ENCODE measurements around the gene TBC1D10A.

Gene TBC1D10A

DNA sequence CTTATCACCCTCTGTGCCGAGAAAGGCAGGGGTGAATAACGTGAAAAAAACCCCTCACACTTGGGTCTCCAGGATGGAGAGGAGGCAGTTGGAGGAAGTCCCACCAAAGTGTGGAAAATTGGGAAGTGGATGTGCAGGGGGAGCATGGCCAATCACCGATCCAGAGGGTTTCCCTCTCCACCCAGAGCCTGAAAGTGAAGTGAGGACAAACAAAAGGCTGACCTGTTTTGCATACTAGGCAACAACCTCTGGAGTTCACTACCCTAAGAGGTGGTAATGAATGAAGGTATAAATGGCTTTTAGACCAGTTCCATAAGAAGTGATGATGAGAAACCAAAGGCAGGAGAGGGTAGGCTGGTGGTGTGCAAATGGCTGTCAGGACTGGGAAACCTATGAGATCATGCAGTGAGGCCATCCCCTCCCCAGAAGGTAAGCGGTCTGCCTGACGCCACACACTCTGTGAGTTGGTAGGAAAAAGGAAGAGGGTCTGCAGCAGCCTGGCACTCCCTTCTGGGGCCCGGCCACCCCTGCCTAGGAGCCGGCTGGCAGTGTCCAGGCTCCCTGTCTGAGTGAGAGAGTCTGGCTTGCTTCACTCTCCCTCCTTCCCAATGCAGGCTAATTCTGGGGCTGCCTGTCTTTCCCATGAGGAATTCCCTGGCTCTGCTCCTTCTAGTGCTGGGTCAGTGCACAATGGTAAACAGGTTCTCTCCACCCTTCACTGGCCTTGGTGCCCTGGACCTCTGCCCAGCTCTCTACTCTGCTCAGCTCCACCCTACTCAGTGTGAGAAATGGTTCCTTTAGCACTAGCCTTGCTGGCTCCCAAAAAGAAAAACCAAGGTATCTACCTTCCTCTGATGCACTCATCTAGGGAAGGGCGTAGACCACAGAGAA is 15.6 kb downstream of the TBC1D10A start:
- Histone ChIP-seq H3K4me1 (ENCODE audit: insufficient read depth, poor library complexity, severe bottlenecking) (peaks cover 37% of the 10 kb centered on the region), H3K36me3 (ENCODE audit: low read depth) (no peaks in the 10 kb centered on the region), H3K9me3 (ENCODE audit: severe bottlenecking) (no peaks in the 10 kb centered on the region), H3K27ac (ENCODE audit: poor library complexity, severe bottlenecking) (peak overlapping the region; percentile 44), H3K4me3 (ENCODE audit: severe bottlenecking) (no peak overlapping the region), H3K27me3 (ENCODE audit: insufficient read depth, poor library complexity, severe bottlenecking) (no peaks in the 10 kb centered on the region)
- no peak for DNase-seq (ENCODE audit: low spot score)
- peak; percentile 25 for ATAC-seq (ENCODE audit: low read depth)
- TF ChIP-seq, protein P1, sequence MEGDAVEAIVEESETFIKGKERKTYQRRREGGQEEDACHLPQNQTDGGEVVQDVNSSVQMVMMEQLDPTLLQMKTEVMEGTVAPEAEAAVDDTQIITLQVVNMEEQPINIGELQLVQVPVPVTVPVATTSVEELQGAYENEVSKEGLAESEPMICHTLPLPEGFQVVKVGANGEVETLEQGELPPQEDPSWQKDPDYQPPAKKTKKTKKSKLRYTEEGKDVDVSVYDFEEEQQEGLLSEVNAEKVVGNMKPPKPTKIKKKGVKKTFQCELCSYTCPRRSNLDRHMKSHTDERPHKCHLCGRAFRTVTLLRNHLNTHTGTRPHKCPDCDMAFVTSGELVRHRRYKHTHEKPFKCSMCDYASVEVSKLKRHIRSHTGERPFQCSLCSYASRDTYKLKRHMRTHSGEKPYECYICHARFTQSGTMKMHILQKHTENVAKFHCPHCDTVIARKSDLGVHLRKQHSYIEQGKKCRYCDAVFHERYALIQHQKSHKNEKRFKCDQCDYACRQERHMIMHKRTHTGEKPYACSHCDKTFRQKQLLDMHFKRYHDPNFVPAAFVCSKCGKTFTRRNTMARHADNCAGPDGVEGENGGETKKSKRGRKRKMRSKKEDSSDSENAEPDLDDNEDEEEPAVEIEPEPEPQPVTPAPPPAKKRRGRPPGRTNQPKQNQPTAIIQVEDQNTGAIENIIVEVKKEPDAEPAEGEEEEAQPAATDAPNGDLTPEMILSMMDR (IDR thresholded peaks at IDR 0.05; ENCODE audit: poor library complexity, severe bottlenecking): no peak

DNA sequence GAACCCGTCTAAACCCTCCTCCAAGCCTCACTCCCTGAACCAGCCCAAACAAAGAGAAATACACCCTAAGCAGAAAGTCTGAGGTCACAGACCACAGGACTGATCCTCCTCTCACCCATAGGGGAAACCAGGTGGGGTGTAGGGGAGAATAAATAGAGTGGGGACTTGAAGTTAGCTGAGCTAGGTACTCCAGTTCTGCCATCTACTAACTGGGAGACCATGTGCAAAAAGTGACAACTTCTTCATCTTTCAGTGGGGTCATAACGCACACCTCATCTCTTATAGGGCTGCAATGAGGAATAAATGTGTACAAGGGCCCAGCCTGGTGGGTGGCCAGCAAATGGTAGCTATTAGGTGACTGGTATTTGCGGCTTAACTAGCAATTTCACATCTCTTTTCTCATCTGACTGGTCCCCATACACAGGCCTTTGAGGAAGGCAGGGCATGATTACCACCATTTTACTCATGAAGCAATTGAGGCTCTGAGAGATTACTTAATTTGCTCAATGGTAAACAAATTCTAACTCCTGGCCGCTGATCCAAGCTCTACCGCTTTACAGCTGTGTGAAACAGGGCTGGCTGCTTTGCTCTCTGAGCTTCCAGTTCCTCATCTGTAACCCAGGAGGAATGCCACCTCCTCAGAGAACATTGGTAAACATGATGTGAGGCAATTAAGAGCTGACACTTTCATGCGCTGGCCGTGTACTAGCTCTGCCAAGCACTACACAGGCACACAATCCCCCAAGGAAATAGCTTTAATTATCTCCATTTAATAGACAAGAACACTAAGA is 16.6 kb downstream of the TBC1D10A start:
- ATAC-seq (ENCODE audit: low read depth): no peak
- H3K9me3 ChIP-seq (ENCODE audit: severe bottlenecking): no peaks in the 10 kb centered on the region
- H3K4me1 ChIP-seq (ENCODE audit: insufficient read depth, poor library complexity, severe bottlenecking): peaks cover 44% of the 10 kb centered on the region
- no peak for DNase-seq (ENCODE audit: low spot score)
- no peaks in the 10 kb centered on the region for H3K27me3 ChIP-seq (ENCODE audit: insufficient read depth, poor library complexity, severe bottlenecking)
- H3K4me3 ChIP-seq (ENCODE audit: severe bottlenecking): no peak overlapping the region
- no peak overlapping the region for H3K27ac ChIP-seq (ENCODE audit: poor library complexity, severe bottlenecking)
- TF ChIP-seq, protein P1 (IDR thresholded peaks at IDR 0.05; ENCODE audit: poor library complexity, severe bottlenecking): no peak
- H3K36me3 ChIP-seq (ENCODE audit: low read depth): no peaks in the 10 kb centered on the region

DNA sequence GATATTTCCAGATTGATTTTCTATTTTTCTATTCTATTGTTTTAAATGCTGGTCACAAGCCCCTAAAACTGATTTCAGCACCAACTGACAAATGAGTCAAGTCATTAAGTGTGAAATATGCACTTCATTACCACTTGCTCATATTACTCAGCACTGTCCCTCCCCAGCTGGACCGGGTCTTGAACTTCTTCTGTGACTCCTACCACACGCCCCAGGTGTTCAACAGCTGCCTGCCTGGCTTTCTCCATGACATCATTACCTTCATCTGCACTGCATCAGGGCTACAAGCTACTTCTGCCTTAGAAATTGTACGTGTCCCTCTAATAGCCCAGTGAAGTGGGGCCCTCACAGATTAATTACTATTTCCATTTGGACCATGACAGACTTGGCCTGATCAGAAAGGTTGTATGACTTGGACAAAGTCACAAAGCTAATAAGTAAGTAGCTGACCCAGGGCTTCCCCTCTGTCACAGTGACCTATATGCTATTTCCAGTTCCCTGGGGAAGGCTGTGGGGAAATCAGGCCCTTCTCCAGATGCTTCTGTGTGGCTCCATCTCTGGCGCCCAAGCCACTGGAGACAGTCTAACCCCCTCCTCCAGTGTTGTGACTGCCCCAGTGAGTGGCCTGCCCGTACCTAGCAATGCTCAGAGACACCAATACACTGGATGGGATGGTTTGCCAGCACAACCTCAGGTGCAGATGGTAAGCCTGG is 18.1 kb downstream of the TBC1D10A start:
- no peak for DNase-seq (ENCODE audit: low spot score)
- Histone ChIP-seq H3K4me1 (ENCODE audit: insufficient read depth, poor library complexity, severe bottlenecking) (peaks cover 52% of the 10 kb centered on the region), H3K9me3 (ENCODE audit: severe bottlenecking) (no peaks in the 10 kb centered on the region), H3K4me3 (ENCODE audit: severe bottlenecking) (no peak overlapping the region), H3K27me3 (ENCODE audit: insufficient read depth, poor library complexity, severe bottlenecking) (no peaks in the 10 kb centered on the region), H3K27ac (ENCODE audit: poor library complexity, severe bottlenecking) (no peak overlapping the region), H3K36me3 (ENCODE audit: low read depth) (peaks cover 3% of the 10 kb centered on the region)
- ATAC-seq (ENCODE audit: low read depth): no peak
- TF ChIP-seq, protein P1 (IDR thresholded peaks at IDR 0.05; ENCODE audit: poor library complexity, severe bottlenecking): no peak

- Histone ChIP-seq H3K27ac (ENCODE audit: poor library complexity, severe bottlenecking) (no peak overlapping the region), H3K4me3 (ENCODE audit: severe bottlenecking) (no peak overlapping the region), H3K27me3 (ENCODE audit: insufficient read depth, poor library complexity, severe bottlenecking) (no peaks in the 10 kb centered on the region), H3K4me1 (ENCODE audit: insufficient read depth, poor library complexity, severe bottlenecking) (peaks cover 51% of the 10 kb centered on the region), H3K36me3 (ENCODE audit: low read depth) (peaks cover 5% of the 10 kb centered on the region), H3K9me3 (ENCODE audit: severe bottlenecking) (no peaks in the 10 kb centered on the region)
- no peak for ATAC-seq (ENCODE audit: low read depth)
- TF ChIP-seq, protein P1 (IDR thresholded peaks at IDR 0.05; ENCODE audit: poor library complexity, severe bottlenecking): no peak
- DNase-seq (ENCODE audit: low spot score): no peak
Measured at GRCh38 chr22:30308093-30308492, 18.6 kb downstream of the TBC1D10A start.

Measured in RWPE2 (cell line).